HEK293T (cell line): ENCODE data around the gene NUMB.

Experiments used
- BHLHE40 ChIP-seq: fragments of 450-650 bp; IDR thresholded peaks from 2 replicates; pipeline ENCODE4 v1.6.1; 2016; ENCODE audit warnings: mild to moderate bottlenecking, moderate library complexity, borderline replicate concordance
- FOXA1 ChIP-seq: fragments of 450-650 bp; IDR thresholded peaks from 2 replicates; pipeline ENCODE4 v1.6.1; 2016; ENCODE audit warnings: mild to moderate bottlenecking
- FOXM1 ChIP-seq: fragments of 450-650 bp; IDR thresholded peaks from 2 replicates; pipeline ENCODE4 v1.6.1; 2017; ENCODE audit warnings: mild to moderate bottlenecking, borderline replicate concordance
- HDGF ChIP-seq: fragments of 450-650 bp; IDR thresholded peaks from 2 replicates; pipeline ENCODE4 v1.6.1; 2017; ENCODE audit warnings: antibody characterized with exemption, borderline replicate concordance
- LEF1 ChIP-seq: fragments of 450-650 bp; IDR thresholded peaks from 2 replicates; pipeline ENCODE4 v1.6.1; 2017; ENCODE audit warnings: mild to moderate bottlenecking, borderline replicate concordance
- SUZ12 ChIP-seq: fragments of 450-650 bp; IDR thresholded peaks from 2 replicates; pipeline ENCODE4 v1.6.1; 2016; ENCODE audit warnings: mild to moderate bottlenecking

DNA sequence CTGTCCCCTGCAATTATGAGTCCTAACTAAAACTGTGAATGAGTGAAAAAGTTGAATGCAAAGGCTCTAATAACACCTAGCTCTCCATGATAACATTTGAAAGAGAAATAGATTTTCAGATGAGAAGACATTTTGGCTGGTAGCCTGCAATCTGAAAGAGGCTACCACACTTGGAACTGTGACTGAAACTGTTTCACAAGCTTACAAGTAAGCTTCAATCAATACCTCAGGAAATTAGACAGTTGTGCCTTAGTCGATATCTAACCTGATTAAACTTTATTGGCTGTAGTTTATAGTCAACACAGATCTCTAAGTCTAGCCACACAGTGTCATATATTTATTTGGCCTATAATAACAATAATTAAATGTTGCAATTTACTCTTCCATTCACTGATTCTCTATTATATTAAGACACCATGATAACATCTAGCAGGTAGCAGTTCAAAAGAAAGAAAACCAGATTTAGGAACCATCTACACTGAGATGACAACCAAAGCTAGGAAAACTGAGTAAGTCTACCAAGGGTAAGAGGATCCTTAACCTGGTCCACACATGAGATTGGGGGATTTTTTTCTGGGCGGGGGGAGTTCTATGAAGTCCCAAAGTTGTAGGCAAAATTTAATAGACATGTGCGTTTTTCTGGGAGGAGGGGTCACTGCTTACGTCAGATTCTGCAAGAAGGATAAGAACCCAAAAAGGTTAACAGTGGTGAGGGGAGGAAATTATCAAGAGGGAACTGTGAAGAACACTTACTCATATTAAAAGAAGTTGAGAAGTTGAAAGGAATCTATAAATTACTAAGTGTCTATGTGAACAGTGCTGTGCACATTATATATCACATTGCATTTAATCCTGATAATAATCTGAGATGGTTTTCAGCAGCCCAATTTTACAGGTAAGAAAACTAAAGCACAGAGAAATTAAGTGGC lies 65.8 kb downstream of the NUMB start:
- TF ChIP-seq BHLHE40 (no peak), LEF1 (no peak), FOXA1 (no peak), HDGF (no peak), SUZ12 (no peak), FOXM1 (no peak)
